ENCODE results near the gene DACH1. TPM values are rescaled to one million over a fixed set of nuclear protein-coding genes. Genes with fewer than 3 reads are reported as not detected.

Gene DACH1
- total and polyA plus RNA-seq, 2 of the 8 experiments (the other 6 are each of a cell fraction or from before 2014, with no cell fraction given) = 0.12 to 0.67 TPM

GRCh38 chr13:71830736-71831135, 36.3 kb downstream of the DACH1 start:
- H3K27ac ChIP-seq (ENCODE audit: low read depth, low read length) = no peak overlapping the region
- H3K14ac ChIP-seq (ENCODE audit: insufficient read length) = no peak overlapping the region
- no peak overlapping the region for H2BK15ac ChIP-seq (ENCODE audit: low read length)
- no peak overlapping the region for H3K56ac ChIP-seq (replicated peaks; ENCODE audit: insufficient read length, low read depth, low read length)
- H3K9ac ChIP-seq (replicated peaks in 1 of 4; ENCODE audit: extremely low read depth in 1 of 4, low read depth in 3 of 4, low read length in 3 of 4) = no peak overlapping the region
- H2BK5ac ChIP-seq (ENCODE audit: low read depth, low read length) = no peak overlapping the region
- H3K4me2 ChIP-seq (ENCODE audit: insufficient read depth in 1 of 2, low read depth in 2 of 2, low read length in 2 of 2) = no peak overlapping the region
- no peaks in the 10 kb centered on the region for H4K20me1 ChIP-seq (replicated peaks in 1 of 2; ENCODE audit: control insufficient read depth in 1 of 2, insufficient read depth in 2 of 2, low read length in 2 of 2)
- no peak overlapping the region for H2AK5ac ChIP-seq (ENCODE audit: low read depth, low read length)
- WGBS, 2 experiments (ENCODE audit: extremely low coverage in 1 of 2, insufficient coverage in 1 of 2, insufficient read length in 1 of 2, insufficient replicate concordance in 2 of 2, low coverage in 1 of 2, low lambda C conversion rate in 2 of 2, missing lambda C conversion rate in 1 of 2) = 86% methylated on average over 2 of the region's 2 CpGs; no CpG with 5 or more reads in 1 of the 2 experiments
- FAIRE-seq (no peak), DNase-seq (ENCODE audit: low read depth in 1 of 2, low spot score in 2 of 2) (no peak)
- no peak overlapping the region for H3K23ac ChIP-seq (ENCODE audit: insufficient read length)
- no peak overlapping the region for H4K91ac ChIP-seq (replicated peaks; ENCODE audit: insufficient read length, low read length)
- no peak overlapping the region for H2AFZ ChIP-seq (ENCODE audit: low read length)
- no peaks in the 10 kb centered on the region for H3K4me1 ChIP-seq (replicated peaks in 1 of 4; ENCODE audit: control insufficient read depth in 3 of 4, insufficient read depth in 4 of 4, low read length in 3 of 4)
- no peaks in the 10 kb centered on the region for H3K9me3 ChIP-seq (ENCODE audit: insufficient read depth in 2 of 2, low read depth in 1 of 2, low read length in 1 of 2)
- CTCF ChIA-PET (ENCODE audit: partially characterized antibody) = interaction anchor here (0.6 to 1.7 kb wide), 2 partner anchors 149 to 1475 kb away, joined by 3 read pairs; no protein-coding TSS in a partner anchor
- no peak overlapping the region for H3K4ac ChIP-seq (replicated peaks; ENCODE audit: insufficient read length, low read depth, low read length)
- H4K8ac ChIP-seq (ENCODE audit: extremely low read depth, insufficient read depth, low read length) = no peak overlapping the region
- POLR2A ChIA-PET (ENCODE audit: partially characterized antibody) = no interaction called here
- H3K79me2 ChIP-seq (ENCODE audit: control insufficient read depth in 1 of 2, insufficient read depth in 2 of 2, low read length in 2 of 2) = no peaks in the 10 kb centered on the region
- H2BK12ac ChIP-seq (ENCODE audit: low read depth, low read length) = no peak overlapping the region
- no peak overlapping the region for H4K5ac ChIP-seq (ENCODE audit: insufficient read length, low read depth, low read length)
- no peak overlapping the region for H2BK120ac ChIP-seq (replicated peaks; ENCODE audit: low read depth, low read length)
- no peak overlapping the region for H2BK20ac ChIP-seq (ENCODE audit: low read length)
- no peaks in the 10 kb centered on the region for H3K23me2 ChIP-seq (ENCODE audit: low read depth, low read length)
- H3K4me3 ChIP-seq (ENCODE audit: extremely low read depth in 1 of 4, insufficient read depth in 2 of 4, low read depth in 3 of 4, low read length in 4 of 4) = no peak overlapping the region
- no peaks in the 10 kb centered on the region for H3K36me3 ChIP-seq (ENCODE audit: control insufficient read depth in 2 of 4, insufficient read depth in 4 of 4, low read length in 3 of 4)
- H3K79me1 ChIP-seq (ENCODE audit: low read depth, low read length) = no peaks in the 10 kb centered on the region
- no peaks in the 10 kb centered on the region for H3K27me3 ChIP-seq (replicated peaks in 1 of 4; ENCODE audit: control insufficient read depth in 3 of 4, extremely low read depth in 1 of 4, insufficient read depth in 3 of 4, low read length in 3 of 4)
- H3K18ac ChIP-seq (ENCODE audit: extremely low read depth, low read length) = no peak overlapping the region
- TF ChIP-seq TBP (IDR thresholded peaks at IDR 0.05; ENCODE audit: low read depth, low read length) (no peak), BRCA1 (IDR thresholded peaks at IDR 0.05; ENCODE audit: low read depth, low read length) (no peak), ASH2L (IDR thresholded peaks at IDR 0.05; ENCODE audit: low read length) (no peak), EGR1 (IDR thresholded peaks at IDR 0.05; ENCODE audit: borderline replicate concordance, low read depth, low read length) (no peak), TAF1 (IDR thresholded peaks at IDR 0.05; ENCODE audit: low read depth, low read length) (no peak), POU5F1 (IDR thresholded peaks at IDR 0.05; ENCODE audit: low read depth, low read length) (no peak), SP1 (IDR thresholded peaks at IDR 0.05; ENCODE audit: low read depth, low read length) (no peak), FOSL1 (IDR thresholded peaks at IDR 0.05; ENCODE audit: insufficient read depth, low read depth, low read length) (no peak), EP300 (IDR thresholded peaks at IDR 0.05; ENCODE audit: borderline replicate concordance in 1 of 2, low read depth in 2 of 2, low read length in 2 of 2) (no peak), PHF8 (conservative IDR thresholded peaks at IDR 0.05; ENCODE audit: low read depth, low read length) (no peak), POLR2A (IDR thresholded peaks at IDR 0.05; ENCODE audit: control extremely low read depth in 1 of 2, low read depth in 2 of 2, low read length in 2 of 2) (no peak), SIN3A (conservative IDR thresholded peaks at IDR 0.05 in 1 of 2, IDR thresholded peaks at IDR 0.05 in 1 of 2; ENCODE audit: low read depth in 1 of 2, low read length in 2 of 2) (no peak), ATF2 (IDR thresholded peaks at IDR 0.05; ENCODE audit: low read length) (no peak)

Data from H1 (cell line).